Measurements from ENCODE around the gene AOPEP.

- TF ChIP-seq POLR2A (IDR thresholded peaks at IDR 0.05), result no peak
- TF ChIP-seq CTCF (IDR thresholded peaks at IDR 0.05), result no peak
These were observed 184.7 kb downstream of the AOPEP start for GRCh38 chr9:94911211-94911610.

Measured in thyroid gland (tissue), 4 donors.